GM23338 (cell line): ENCODE results near the gene KLHL8.

ENCODE experiments used
- CREB1 ChIP-seq: fragments of 250-450 bp; sonication (Bioruptor Pico); IDR thresholded peaks from 2 replicates; pipeline ENCODE4 v1.5.0; 2020; ENCODE audit warnings: low read depth, mild to moderate bottlenecking, moderate library complexity
- EZH2 ChIP-seq: fragments of 200-600 bp; sonication (generic); IDR thresholded peaks from one replicate; pipeline ENCODE4 v1.8.0; 2017; ENCODE audit warnings: antibody characterized with exemption, mild to moderate bottlenecking, low read depth; ENCODE audit not compliant: unreplicated experiment
- EZH2phosphoT487 ChIP-seq: fragments of 200-600 bp; sonication (generic); IDR thresholded peaks from one replicate; pipeline ENCODE4 v1.8.1; 2018; ENCODE audit warnings: antibody characterized with exemption; ENCODE audit not compliant: unreplicated experiment
- JUNB ChIP-seq: IDR thresholded peaks from one replicate; pipeline ENCODE4 v1.6.1; 2016; ENCODE audit warnings: antibody characterized with exemption; ENCODE audit not compliant: unreplicated experiment
- POLR2AphosphoS5 ChIP-seq: IDR thresholded peaks from 2 replicates; pipeline ENCODE4 v1.6.1; 2016; ENCODE audit warnings: antibody characterized with exemption, low read depth
- TF ChIP-seq, protein P1 (sequence below), 2 experiments: fragments of 200-600 bp in 1 of 2; sonication (generic) in 1 of 2; conservative IDR thresholded peaks; 2 replicates each; pipeline versions ENCODE4 v1.5.1 to v1.6.1; 2016 to 2017; ENCODE audit warnings: antibody characterized with exemption in 2 of 2, low read depth in 2 of 2, mild to moderate bottlenecking in 2 of 2, moderate library complexity in 1 of 2
- TF ChIP-seq, protein P2 (sequence below): IDR thresholded peaks from one replicate; pipeline ENCODE4 v1.6.1; 2018; ENCODE audit warnings: antibody characterized with exemption; ENCODE audit not compliant: unreplicated experiment

DNA sequence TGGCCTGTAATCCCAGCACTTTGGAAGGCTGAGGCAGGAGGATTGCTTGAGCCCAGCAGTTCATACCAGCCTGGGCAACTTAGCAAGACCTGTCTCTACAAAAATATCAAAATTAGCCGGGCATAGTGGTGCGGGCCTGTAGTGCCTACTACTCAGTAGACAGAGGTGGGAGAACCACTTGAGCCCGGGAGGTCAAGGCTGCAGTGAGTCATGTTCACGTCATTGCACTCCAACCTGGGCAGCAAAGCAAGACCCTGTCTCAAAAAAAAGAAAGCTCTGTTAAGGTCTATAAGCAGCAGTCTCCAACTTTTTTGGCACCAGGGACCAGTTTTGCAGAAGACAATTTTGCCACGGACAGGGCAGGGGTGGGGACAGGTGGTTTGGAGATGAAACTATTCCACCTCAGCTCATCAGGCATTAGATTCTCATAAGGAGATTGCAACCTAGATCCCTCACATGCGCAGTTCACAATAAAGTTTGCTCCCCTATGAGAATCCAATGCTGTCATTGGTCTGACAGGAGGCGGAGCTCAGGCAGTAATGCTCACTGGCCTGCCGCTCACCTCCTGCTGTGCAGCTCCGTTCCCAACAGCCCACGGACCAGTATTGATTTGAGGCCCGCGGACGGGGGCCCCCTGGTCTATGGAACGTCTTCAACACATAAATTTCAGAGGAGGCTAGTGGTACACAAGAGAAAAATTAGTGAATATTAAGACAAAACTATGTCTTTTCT lies 67.9 kb downstream of the KLHL8 start:
- TF ChIP-seq, protein P1, sequence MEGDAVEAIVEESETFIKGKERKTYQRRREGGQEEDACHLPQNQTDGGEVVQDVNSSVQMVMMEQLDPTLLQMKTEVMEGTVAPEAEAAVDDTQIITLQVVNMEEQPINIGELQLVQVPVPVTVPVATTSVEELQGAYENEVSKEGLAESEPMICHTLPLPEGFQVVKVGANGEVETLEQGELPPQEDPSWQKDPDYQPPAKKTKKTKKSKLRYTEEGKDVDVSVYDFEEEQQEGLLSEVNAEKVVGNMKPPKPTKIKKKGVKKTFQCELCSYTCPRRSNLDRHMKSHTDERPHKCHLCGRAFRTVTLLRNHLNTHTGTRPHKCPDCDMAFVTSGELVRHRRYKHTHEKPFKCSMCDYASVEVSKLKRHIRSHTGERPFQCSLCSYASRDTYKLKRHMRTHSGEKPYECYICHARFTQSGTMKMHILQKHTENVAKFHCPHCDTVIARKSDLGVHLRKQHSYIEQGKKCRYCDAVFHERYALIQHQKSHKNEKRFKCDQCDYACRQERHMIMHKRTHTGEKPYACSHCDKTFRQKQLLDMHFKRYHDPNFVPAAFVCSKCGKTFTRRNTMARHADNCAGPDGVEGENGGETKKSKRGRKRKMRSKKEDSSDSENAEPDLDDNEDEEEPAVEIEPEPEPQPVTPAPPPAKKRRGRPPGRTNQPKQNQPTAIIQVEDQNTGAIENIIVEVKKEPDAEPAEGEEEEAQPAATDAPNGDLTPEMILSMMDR (conservative IDR thresholded peaks at IDR 0.05; ENCODE audit: low read depth in 2 of 2): no peak
- TF ChIP-seq EZH2 (no peak), CREB1 (CRISPR knock-in tag) (no peak), POLR2AphosphoS5 (no peak), JUNB (no peak), EZH2phosphoT487 (no peak)
- TF ChIP-seq, protein P2, sequence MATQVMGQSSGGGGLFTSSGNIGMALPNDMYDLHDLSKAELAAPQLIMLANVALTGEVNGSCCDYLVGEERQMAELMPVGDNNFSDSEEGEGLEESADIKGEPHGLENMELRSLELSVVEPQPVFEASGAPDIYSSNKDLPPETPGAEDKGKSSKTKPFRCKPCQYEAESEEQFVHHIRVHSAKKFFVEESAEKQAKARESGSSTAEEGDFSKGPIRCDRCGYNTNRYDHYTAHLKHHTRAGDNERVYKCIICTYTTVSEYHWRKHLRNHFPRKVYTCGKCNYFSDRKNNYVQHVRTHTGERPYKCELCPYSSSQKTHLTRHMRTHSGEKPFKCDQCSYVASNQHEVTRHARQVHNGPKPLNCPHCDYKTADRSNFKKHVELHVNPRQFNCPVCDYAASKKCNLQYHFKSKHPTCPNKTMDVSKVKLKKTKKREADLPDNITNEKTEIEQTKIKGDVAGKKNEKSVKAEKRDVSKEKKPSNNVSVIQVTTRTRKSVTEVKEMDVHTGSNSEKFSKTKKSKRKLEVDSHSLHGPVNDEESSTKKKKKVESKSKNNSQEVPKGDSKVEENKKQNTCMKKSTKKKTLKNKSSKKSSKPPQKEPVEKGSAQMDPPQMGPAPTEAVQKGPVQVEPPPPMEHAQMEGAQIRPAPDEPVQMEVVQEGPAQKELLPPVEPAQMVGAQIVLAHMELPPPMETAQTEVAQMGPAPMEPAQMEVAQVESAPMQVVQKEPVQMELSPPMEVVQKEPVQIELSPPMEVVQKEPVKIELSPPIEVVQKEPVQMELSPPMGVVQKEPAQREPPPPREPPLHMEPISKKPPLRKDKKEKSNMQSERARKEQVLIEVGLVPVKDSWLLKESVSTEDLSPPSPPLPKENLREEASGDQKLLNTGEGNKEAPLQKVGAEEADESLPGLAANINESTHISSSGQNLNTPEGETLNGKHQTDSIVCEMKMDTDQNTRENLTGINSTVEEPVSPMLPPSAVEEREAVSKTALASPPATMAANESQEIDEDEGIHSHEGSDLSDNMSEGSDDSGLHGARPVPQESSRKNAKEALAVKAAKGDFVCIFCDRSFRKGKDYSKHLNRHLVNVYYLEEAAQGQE: no peak
